Choroid plexus epithelial cell (primary cell): ENCODE results near the gene RAMP3.
A peak's percentile ranks its signal among the peaks of the same experiment; 100 is the strongest.

ENCODE experiments used
- DNase-seq: peaks from one replicate; pipeline ENCODE4 v3.0.0-alpha.2; 2010; ENCODE audit warnings: low read depth
- H3K4me3 ChIP-seq: 2 replicates; pipeline ENCODE4 v1.5.1; 2011; ENCODE audit warnings: low read depth, mild to moderate bottlenecking, control low read depth, low read length, moderate library complexity
- CTCF ChIP-seq: conservative IDR thresholded peaks from 2 replicates; pipeline ENCODE4 v1.5.1; 2011; ENCODE audit warnings: low read depth, mild to moderate bottlenecking, control low read depth, inconsistent platforms, low read length, moderate library complexity

The RAMP3 gene

DNA sequence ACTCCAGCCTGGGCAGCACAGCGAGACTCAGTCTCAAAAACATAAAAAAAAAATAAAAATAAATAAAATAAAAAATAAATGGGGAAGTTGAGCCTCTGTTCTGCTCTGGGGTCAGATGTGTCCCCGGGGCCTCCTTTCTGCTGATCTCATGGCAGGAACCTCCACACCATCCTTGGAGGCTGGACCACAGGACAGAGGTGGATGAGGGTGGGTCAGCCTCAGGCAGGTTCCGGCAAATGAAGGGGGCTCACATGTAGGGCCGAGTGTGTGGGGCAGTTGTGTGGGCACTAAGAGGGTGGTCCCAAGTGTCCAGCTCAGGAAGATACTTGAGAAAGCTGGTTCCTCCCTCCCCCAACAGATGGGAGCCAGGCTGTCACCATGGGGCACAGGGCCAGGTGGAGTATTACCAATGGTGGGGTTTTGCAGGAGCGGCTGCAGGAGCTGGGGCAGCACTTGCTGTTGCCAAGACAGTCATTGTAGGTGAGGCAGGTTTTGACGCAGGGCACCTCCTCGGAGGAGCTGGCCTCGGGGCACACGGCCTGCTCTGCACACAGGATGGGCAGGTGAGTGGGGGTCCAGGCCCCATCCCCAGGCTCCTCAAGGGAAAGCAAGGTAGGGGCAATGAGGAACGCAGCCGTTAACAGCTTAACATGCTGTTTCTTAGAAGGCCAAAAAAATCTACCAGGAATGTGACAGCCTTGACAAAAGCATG lies 32.2 kb upstream of the RAMP3 start:
- no peak for TF ChIP-seq CTCF
- DNase-seq: no peak
- H3K4me3 ChIP-seq: no peak overlapping the region

DNA sequence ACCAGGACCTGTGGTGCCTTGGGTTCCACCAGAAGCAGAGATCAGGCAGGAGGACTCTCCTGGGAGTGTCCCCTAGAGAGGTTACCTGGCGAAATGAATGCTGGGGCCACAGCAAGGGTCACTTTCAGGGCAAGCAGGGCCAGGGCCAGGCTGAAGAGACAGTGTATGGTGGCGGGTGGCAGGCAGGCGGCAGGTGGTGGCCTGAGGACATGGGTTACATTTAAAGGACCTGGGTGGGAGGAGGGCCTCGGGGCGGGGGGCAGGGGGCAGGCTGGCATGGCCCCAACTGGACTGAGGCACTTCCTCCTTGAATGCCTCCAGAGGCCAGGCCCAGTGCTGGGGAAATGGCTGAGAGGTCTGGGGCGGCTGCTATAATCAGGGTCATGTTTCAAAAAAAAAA lies 31.4 kb upstream of the RAMP3 start:
- no peak for DNase-seq
- no peak overlapping the region for H3K4me3 ChIP-seq
- TF ChIP-seq CTCF: no peak

- DNase-seq: no peak
- H3K4me3 ChIP-seq: no peak overlapping the region
- no peak for TF ChIP-seq CTCF
These were observed 30.7 kb upstream of the RAMP3 start for GRCh38 chr7:45126920-45127319.

DNA sequence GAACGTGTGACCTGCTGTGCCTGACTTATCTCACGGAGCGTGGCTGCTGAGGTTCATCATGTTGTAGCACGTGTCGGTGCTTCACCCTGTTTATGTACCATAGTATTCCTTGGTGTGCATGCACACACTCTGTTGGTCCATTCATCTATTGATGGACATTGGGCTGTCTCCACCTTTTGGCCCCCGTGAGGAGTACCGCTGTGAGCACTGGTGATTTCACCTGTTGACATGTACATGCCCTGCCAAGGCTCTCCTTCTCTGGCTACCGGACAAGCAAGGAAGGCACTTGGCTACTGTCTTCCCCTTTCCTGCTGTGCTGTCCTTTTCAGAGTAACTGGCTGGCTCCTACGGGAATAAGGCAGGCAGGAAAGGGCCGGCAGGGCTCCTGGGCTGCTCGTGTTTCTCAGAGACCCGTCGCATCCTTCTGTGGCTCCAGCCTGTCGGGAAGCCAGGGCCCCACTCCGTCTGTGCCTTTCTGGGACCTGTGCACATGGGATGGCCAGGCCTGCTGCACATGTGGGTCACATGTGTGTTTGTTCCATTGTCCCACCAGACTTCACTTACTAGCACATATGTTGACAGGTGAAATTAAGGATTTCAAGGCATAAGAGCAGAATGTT lies 28.3 kb upstream of the RAMP3 start:
- no peak overlapping the region for H3K4me3 ChIP-seq
- DNase-seq: peak; percentile 34
- TF ChIP-seq CTCF: no peak

DNA sequence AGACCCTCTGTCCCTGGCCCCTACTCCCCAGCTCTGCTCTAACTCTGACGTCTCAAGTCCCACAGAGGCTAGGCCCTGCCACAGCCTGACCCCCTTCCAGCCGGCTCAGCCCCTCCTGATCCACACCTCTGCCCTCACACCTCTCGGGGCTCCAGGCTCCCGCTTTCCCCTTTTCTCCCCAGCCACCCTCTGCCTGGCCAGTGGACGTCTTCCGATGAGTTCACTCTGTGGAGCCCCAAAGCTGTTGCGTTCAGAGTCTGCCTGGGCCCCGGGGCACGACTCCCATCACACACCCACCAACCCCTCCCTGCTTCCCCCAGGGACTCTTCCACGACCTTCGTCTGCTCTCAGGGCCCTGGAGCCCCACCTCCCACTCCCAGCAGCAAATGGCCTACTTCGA lies 27.7 kb upstream of the RAMP3 start:
- DNase-seq: no peak
- TF ChIP-seq CTCF: no peak

GRCh38 chr7:45130910-45131309 lies 26.7 kb upstream of the RAMP3 start:
- TF ChIP-seq CTCF: no peak
- no peak overlapping the region for H3K4me3 ChIP-seq

More for the DNA sequence above, 27.7 kb upstream of the RAMP3 start:
- no peak overlapping the region for H3K4me3 ChIP-seq

GRCh38 chr7:45131891-45132290 lies 25.7 kb upstream of the RAMP3 start:
- TF ChIP-seq CTCF: no peak
- no peak for DNase-seq
- H3K4me3 ChIP-seq: no peak overlapping the region

More at GRCh38 chr7:45130910-45131309, 26.7 kb upstream of the RAMP3 start:
- DNase-seq: no peak
